Sigmoid colon (tissue), 4 donors: ENCODE data around the gene COA5.

ENCODE experiments used
- POLR2A ChIP-seq, 2 donors: fragments of 450-650 bp; IDR thresholded peaks; one replicate each; pipeline ENCODE4 v1.6.1; 2016; ENCODE audit warnings: antibody characterized with exemption in 2 of 2, mild to moderate bottlenecking in 2 of 2, moderate library complexity in 2 of 2
- POLR2AphosphoS5 ChIP-seq, 4 donors: sonication (generic); formaldehyde crosslinking; IDR thresholded peaks; one replicate each; pipeline ENCODE4 v1.6.1; 2017; ENCODE audit warnings: antibody characterized with exemption in 4 of 4
- TF ChIP-seq, protein P1 (sequence below), 4 experiments: fragments of 450-650 bp in 3 of 4; fragments of 200-600 bp in 1 of 4; IDR thresholded peaks; one replicate each; pipeline ENCODE4 v1.5.1; 2016 to 2019; ENCODE audit warnings: antibody characterized with exemption in 4 of 4, mild to moderate bottlenecking in 3 of 4, moderate library complexity in 2 of 4

DNA sequence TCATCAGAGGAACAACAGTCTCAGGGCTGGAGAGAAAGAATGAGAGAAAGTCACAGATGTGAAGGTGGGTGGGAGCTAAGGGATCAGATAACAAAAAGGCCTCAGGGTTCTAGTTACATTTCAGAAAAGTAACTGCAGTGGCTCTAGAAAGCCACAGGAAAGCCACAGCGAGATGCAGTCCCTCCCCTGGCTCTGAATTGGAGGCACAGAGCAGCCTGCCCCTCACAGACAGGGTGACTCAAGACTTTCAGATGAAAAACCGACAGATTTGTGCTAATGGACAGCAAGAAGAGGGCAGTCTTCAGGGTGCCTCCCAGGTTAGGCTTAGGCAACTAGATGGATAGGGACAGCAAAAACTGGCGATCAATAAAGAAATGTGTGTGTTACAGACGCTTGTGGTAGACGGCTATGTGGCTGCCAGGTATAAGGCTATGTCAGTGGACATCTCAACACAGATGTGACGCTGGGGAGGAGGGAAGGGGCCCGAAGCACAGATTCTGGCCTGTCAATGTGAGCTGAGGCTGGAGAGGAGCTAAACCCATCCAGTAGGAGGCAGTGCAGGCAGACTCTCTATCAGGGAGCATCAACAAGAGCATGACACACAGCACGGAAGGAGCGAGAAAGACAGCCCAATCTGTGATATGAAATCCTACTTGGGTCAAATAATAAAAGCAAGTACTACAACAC, 26.2 kb upstream of the COA5 start:
- TF ChIP-seq POLR2AphosphoS5 (IDR thresholded peaks at IDR 0.05), result no peak
- TF ChIP-seq, protein P1, sequence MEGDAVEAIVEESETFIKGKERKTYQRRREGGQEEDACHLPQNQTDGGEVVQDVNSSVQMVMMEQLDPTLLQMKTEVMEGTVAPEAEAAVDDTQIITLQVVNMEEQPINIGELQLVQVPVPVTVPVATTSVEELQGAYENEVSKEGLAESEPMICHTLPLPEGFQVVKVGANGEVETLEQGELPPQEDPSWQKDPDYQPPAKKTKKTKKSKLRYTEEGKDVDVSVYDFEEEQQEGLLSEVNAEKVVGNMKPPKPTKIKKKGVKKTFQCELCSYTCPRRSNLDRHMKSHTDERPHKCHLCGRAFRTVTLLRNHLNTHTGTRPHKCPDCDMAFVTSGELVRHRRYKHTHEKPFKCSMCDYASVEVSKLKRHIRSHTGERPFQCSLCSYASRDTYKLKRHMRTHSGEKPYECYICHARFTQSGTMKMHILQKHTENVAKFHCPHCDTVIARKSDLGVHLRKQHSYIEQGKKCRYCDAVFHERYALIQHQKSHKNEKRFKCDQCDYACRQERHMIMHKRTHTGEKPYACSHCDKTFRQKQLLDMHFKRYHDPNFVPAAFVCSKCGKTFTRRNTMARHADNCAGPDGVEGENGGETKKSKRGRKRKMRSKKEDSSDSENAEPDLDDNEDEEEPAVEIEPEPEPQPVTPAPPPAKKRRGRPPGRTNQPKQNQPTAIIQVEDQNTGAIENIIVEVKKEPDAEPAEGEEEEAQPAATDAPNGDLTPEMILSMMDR (IDR thresholded peaks at IDR 0.05), result no peak
- no peak for TF ChIP-seq POLR2A (IDR thresholded peaks at IDR 0.05)
